ENCODE measurements around the gene MDM1.

Gene MDM1

DNA sequence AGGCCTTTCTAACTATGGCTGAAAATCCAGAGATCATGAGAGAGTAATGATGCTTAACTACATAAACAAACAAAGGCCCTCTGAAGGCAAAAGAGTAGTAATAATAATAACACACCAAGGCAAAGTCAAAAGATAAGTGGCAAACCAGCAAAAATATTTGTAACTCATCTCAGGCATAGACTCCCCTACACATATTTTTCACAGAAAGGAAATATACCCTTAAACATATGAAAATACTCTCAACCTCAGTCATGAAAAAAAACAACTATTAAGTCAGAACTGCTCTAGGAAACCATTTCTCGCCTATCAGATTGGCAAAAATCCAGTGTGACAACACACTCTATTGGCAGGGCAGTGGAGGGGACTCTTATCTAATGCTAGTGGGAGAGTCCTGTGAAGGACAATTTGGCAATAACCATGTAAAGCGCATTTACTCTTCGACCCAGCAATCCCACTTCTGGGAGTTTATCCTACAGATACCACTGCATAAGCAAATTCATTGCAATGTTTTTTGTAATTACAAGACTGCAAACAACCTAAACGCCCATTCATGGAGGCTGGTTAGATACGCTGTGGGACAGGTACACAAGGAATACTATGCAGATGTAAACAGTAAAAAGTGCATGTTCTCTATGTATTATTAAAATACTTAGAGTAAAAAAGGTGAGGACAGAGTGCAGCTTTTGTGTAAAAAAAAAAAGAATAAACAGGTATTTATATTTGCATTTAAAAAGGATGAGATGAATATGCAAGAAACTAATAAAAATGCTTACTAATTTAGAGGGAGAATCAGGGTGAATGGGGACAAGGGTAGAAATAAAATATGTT is 52.7 kb downstream of the MDM1 start:
- DNase-seq (ENCODE audit: low read depth in 3 of 3), result no peak

DNA sequence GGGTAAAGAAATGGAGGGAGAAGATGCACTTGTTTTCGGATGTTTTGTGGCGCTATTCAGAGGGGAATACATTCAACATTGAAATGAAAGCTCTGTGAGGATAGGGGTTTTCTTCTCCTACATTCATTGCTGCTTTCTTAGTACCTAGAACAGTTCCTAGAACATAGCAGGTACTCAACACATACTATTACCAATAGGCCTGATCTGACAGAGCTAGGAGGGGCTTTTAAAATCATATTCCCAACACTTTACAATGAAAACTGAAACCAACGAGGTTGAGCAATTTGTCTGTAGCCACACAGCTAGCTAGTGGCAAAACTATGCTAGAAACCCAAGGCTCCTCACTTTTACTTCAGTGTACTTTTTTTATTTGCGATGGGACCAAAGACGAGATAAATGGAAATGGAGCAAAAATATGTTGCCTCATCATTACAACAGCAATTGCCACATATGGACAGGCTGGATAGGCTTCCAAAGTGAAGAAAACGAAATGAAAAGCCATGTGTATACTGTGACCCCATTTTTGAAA is 55.7 kb downstream of the MDM1 start:
- no peak for DNase-seq (ENCODE audit: low read depth in 3 of 3)

DNA sequence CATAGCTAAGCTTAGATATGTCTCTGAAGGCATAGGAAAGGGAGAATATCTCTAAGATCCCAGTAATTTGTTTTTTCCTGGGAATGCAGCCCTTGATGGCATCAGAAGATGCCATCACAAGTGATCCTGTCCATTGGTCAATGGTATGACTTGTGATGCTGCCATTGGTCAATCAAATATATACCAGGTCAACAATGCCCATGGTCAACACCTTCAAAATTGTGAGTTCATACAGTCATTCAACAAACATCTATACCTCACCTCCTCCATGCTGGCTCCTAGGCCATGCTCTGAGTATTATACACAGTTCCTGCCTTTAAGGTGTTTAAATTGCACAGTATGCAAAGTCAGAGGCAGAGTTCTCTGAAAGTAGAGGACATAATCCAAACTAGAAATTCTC is 59.4 kb downstream of the MDM1 start:
- no peak for DNase-seq (ENCODE audit: low read depth in 3 of 3)

DNA sequence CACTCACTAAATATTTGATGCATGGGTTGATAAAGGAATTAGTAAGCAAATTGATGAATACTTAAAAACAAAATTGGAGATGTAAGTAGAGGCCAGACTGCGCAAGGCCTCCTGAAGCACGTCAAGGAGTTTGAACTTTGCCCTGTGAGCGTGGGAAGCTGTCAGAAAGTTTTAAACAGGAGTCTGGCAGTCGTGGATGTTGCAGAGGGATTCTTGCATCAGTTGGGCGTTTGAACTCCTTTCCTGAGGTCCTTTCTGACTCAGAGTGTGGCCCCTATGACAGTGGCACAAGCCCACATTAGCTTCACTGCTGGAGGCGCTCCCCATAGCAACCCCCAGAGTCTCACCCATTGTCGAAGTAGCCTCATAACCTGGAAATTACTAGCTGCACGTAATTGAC is 60.8 kb downstream of the MDM1 start:
- DNase-seq (ENCODE audit: low read depth in 3 of 3), result no peak

DNA sequence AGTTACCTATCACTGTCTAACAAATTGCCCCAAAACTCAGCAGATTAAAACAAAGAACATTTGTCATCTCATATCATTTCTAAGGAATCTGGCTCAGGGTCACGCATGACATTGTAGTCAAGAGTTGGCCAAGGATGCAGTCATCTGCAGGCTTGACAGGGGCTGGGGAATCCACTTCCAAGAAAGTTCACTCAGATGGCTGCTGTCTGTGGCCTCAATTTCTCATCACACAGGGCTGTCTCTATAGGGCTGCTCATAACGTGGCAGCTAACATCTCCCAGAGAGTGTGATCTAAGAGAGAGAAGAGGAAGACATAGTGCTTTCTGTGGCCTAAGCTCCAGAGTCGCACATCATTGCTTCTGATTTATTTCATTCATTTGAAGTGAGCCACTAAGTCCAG is 61.8 kb downstream of the MDM1 start:
- no peak for DNase-seq (ENCODE audit: low read depth in 3 of 3)

DNA sequence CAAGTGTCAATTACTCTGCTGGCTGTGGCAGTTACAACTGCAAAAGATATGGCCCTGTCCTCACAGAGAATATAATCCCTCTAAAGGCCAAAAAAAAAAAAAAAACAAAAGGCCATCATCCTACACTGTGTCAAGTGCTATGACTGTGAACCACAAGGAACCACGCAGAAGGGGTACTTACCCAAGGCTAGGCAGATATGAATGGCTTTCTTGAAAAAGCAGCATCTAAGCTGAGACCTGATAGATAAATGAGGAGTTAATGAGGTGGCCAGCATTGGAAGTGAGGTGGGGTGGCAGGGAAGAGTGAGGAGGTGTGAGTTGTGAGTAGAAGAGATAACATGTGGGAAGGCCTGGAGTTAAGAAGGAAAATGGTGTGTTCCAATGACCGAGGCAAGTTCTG is 62.4 kb downstream of the MDM1 start:
- DNase-seq (ENCODE audit: low read depth in 3 of 3), result no peak

DNA sequence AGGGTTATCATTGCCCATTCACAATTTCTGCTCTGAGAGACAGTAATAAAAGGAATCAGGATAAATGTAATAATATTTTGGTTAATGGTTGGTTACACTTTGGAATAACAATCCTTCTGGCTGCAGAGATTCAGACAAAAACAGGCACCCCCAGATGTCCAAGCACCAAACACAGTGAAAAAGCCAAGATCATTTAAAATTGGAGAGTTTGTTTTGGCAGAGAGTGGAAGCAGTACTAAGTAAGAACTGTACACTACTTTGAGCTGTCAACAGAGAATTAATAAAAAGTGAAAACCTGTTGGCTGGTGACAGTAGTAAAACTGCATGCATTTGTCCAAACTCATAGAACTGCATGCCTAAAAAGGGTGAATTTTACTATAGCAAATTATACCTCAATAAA is 63.2 kb downstream of the MDM1 start:
- DNase-seq (ENCODE audit: low read depth in 3 of 3), result no peak

DNA sequence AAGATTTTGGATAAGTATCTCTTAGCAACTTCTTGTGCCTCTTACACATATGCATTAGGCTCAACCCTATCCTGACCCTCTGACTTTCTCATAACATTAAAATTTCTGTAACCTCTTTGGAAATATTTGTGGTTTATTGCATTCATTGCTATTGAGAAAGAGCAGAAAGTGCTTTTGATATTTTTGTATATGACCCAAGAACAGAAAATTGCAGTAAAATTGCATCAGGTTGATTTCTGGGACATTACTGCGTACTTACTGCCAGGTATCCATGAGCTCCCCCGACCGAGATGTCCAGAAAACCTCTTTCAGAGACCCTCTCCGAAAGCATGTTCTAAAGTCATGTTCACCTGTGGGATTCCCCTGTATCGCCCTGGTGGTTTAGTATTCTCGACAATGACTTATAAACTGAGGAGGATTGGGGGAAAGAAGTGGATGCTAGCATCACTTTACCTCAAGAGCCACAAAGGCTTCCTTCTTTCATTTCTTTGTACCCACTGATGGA is 64.2 kb downstream of the MDM1 start:
- DNase-seq (ENCODE audit: low read depth in 3 of 3), result no peak

DNA sequence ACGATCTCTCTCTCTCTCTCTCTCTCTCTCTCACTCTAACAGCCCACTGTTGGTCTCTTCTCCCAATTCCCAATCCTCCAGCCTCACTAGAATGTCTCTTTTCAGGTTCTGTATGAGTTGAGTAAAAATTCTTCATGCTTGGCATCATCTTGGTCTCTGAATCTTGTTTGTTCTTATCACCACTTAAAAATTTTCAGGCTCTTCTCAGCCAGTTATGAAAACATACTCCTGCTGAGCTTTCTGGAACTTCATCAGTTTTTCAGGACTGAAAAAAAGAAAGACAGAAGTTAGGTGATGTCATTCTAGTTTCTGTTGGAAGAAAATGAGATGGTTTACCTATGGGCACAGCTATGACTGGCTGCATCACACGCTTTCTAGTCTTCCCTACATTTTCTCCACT is 67.3 kb downstream of the MDM1 start:
- no peak for DNase-seq (ENCODE audit: low read depth in 3 of 3)

DNA sequence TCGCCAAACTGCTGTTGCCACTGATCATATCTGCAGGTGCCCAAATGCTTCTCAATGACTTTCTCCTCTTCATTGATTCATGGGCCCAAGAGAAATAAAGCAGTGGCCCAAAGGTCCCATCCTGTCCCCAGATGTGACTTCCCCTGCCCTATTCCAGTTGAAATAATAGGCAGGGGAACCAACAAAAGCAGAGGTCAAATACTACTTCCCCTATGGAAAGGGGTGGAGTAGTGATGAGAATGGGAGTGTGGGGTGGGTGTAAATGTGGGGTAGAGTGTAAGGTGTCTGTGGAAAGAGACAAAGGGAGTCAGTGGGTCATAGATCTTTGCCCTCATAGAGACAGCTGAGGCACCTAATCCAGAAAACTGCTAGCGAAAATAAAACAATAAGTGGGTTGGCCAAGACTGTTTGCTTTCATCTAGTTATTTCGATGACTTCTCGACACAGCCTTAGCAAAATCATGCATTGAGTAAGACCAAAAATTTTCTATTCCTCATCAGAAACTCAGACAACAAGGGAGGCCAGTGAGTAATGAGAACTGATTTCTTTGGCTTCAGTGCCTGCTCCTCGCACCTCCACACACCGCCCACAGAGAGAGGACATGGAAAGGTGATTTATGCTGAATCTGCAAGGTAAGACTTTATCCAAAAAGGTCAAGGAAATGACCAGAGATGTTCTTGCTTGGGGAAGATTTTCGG is 67.9 kb downstream of the MDM1 start:
- no peak for DNase-seq (ENCODE audit: low read depth in 3 of 3)

DNA sequence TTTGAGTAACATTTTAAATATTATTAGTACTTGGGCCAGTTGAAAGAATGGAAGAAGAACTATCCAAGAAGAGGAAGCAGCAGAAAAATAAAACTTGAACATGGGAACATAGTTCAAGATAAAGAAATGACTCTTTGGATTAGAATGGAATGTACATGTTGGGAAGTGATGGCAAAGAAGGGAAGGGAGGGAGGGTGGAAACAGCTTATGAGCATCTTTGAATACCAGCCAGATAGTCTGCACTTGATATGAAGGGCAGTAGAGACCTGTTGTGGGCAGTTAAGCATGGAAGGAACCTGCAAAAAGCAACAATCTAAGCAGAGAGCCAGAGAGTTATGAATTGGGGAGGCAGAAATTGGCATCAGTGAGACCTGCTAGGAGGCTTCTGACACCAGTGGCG is 68.8 kb downstream of the MDM1 start:
- DNase-seq (ENCODE audit: low read depth in 3 of 3), result no peak

DNA sequence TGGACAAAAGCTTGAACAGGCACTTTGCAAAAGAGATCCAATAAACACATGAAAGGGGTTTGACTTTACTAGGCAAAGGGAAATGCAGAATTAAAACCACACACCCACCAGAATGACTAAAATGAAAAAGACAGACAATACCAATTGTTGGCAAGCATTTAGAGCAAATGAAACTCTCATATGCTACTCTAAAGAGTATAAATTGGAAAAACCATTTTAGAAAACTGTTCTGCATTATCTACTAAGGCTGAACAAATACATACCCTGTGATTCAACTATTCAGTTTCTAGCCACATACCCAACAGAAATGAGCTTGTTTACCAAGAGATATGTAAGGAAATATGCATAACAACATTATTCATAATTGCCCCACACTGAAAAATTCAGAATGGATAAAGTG is 70.3 kb downstream of the MDM1 start:
- DNase-seq (ENCODE audit: low read depth in 3 of 3), result no peak

DNA sequence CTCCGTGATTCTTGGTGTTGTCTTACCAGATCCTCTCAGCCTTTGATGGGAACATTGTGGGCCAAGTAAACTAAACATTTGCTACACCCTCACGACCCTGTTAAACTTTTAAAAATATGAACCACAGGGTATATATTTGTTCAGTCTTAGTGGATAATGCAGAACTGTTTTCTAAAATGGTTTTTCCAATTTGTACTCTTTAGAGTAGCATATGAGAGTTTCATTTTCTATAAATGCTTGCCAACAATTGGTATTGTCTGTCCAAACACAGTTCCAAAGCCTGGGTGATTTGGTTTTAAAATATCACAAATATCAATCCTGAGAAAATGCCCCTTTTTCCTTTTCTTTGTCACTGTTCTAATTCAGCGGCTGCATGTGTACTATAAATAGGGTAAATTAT is 72.0 kb downstream of the MDM1 start:
- DNase-seq (ENCODE audit: low read depth in 3 of 3), result no peak

DNA sequence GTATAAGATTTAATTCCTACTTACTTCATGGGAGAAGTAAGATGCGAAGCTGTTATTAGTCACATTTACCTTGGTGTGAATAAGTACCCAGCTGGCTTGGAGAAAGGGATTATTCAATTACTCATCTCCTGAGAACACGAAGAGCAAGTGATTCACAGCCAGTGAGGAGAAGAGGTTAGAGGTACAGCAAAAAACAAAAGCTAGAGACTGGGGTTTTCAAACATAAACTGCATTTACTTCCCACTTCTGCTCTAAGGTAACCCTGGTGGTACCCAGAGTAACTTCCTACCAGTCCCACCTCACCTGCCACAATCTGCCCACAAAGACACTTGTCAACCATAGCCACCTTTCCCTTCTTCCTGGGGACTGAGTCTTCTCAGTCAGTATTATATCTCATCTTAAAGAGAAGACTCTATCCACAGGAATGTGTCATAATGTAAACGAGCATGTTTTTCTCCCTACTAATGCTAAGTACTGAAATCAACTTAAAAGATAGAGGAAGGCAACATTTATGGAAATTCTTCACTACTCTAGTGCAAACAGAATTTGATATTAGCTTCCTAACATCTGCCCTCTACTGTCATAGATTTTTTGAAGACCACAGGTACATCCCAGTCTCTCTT is 72.7 kb downstream of the MDM1 start:
- peak in 1 of 3 experiments; percentile 29 for DNase-seq (ENCODE audit: low read depth in 3 of 3)

DNA sequence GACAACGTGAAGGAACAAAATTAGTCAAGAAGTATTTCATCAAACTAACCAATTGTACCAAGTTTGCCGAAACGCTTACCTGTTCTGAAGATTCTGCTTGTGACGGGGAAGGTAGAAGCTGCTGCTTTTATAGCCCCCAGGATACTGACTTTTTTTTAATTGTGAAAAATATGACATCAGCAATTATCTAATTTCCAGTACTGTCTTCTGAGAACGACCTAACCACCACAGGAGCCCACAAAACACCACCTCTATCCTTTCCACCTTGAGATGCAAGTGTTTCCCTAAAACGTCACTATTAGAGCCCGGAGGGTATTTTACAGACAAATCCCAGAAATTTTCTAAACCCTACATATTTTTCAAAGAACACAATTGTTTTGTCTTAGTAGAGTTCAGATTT is 78.7 kb downstream of the MDM1 start, which contains the start of gene IL22:
Gene IL22 (minus strand): TSS at position 101 of the 400 bp plus-strand sequence. CDS start 156 bp downstream, outside the sequence.
- DNase-seq (ENCODE audit: low read depth in 3 of 3), result no peak

DNA sequence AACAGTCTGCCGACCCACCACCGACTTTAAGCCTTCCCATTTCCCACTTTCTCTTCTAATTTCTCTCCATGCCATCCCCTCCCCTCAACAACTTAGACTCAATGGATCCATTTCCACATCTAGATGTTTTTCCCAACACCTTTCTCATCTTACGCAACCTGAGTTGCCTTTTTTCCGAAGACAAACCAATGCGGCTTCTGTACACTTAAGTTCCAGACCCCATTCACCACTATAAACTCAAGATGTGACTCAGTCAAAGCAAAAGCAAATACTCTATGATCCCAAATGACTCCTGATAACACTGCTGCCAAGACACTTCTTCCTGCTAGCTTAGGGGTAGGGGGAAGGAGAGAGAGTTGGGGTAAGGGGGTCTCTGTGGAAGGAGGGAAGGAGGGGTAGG is 80.1 kb downstream of the MDM1 start:
- no peak for DNase-seq (ENCODE audit: low read depth in 3 of 3)

DNA sequence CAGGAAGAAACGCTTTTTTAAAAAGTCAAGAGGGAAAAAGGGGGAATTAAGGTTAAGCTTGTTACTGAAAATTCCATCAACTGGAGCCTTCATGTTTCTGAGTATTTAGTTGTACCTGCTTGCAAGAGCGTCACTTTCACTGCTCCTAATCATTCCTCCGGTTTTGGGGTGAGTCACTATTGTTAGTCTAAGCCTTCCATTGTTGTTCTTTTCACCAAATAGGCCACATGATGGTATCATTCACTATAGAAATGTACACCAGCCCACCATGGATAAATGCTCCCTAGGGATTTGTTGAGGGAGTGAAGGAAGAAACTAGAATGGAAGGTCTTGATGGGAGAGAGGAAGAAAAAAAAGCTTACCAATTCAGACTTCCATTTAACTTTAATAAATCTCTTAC is 81.7 kb downstream of the MDM1 start:
- DNase-seq (ENCODE audit: low read depth in 3 of 3), result no peak

DNA sequence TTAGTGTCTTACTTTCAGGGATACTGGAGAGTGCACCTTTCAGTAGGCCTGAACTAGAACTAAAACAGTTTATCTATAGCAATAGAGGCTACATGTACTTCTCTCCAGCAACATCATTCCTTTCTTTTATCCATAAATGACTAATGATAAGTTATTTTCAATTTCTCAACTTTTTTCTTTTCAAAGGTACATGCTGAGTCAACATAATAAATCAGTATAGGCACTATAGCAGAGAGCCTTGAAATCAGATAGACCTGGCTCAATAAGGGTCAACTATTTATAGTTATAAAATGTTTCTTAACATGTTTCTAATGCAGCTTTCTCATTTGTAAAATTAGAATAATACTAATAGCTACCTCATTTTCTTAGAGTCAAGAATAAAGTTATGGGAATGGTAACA is 84.4 kb downstream of the MDM1 start:
- no peak for DNase-seq (ENCODE audit: low read depth in 3 of 3)

DNA sequence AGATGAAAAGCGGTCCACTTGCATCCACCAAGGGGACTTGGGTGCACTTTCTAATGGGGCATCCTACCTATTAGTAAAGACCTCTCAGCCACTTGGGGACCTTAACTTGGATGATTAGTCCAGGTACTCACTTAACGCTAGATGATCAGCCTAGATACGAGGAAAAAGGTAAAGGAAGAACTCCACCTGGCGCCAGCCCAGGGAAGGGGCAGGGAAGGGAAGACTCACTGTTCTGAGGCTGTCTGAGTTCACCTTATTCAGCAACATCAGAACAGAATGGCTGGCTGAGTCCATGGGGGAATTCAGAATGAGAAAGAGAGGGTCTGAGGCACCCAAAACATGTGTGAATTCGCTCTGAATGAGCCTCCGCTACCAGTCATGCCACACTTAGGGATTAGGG is 85.8 kb downstream of the MDM1 start:
- no peak for DNase-seq (ENCODE audit: low read depth in 3 of 3)

DNA sequence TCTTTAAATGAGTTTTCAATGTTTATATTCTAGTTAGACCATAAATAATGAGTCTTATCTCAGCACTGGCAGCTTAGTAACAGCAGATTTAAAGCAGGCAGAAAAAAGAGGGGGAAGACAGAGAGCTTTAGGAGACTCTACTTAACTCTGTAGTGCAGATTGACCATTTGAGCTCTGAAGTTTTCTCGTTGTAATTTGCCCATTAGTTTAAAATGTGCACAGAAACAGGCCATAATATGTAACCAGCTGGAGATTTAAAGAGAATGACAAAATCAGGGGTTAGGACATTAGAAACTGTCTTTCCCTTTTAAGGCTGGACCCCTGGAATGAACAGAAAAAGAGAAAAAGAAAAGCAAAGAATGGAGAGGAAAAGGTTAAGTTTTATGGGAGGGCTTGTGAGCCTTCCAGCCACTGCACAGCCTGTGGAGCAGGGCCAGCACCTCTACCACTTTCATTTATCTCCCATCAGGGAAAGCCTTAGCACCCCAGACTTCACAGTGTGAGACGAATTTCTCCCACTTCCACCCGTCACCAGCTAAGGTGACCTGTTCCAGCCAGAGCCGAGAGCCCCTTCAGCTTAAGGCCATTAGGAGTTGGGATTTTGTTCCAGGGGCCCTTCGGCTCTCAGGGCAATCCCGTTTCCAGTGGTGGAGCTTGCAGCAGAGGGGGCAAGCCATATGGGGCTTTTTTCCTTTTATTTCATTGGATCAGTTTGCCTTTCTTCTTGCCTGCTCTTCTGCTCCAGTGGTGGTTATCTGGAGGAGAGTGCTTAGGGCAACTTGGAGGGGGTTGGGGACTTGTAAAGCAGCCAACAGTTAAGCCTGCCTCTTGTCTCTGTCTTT is 86.8 kb downstream of the MDM1 start:
- DNase-seq (ENCODE audit: low read depth in 3 of 3), result no peak
